ENCODE data around the gene SCD. TPM values are rescaled to one million over a fixed set of nuclear protein-coding genes. Genes with fewer than 3 reads are reported as not detected.

Gene SCD
- total and polyA plus RNA-seq, 9 of the 15 experiments (the other 6 are each of a cell fraction or from before 2014, with no cell fraction given) = 114 to 486 (median 188) TPM

- H3K9me1 ChIP-seq (ENCODE audit: control insufficient read depth, insufficient read depth, low read length) = no peaks in the 10 kb centered on the region
- no peak overlapping the region for H3K27ac ChIP-seq (ENCODE audit: extremely low read depth, low read depth, low read length)
- no peak overlapping the region for H2AFZ ChIP-seq (ENCODE audit: low read depth, low read length)
- H3K9ac ChIP-seq (ENCODE audit: insufficient read depth in 1 of 2, low read depth in 2 of 2, low read length in 2 of 2) = no peak overlapping the region
- H3K9me3 ChIP-seq (replicated peaks; ENCODE audit: control insufficient read depth, insufficient read depth, low read depth, low read length) = no peaks in the 10 kb centered on the region
- ATAC-seq (no peak), FAIRE-seq (no peak), DNase-seq (ENCODE audit: extremely low read depth in 1 of 4, low spot score in 3 of 4) (no peak)
- WGBS (ENCODE audit: insufficient coverage, low coverage, missing lambda C conversion rate) = 0% methylated on average over 2 of the region's 2 CpGs
- no peak overlapping the region for H3K4me2 ChIP-seq (ENCODE audit: insufficient read depth, low read length)
- CTCF ChIA-PET (ENCODE audit: low intra/inter-chr PET ratio) = no interaction called here
- intact Hi-C loops (cut with micrococcal nuclease) (no loop called here), in situ Hi-C loops (cut with MboI) (loop anchor here (25.0 kb wide), 1 partner anchor 553 kb away; no protein-coding TSS in a partner anchor)
- H3K4me1 ChIP-seq (replicated peaks in 1 of 2; ENCODE audit: control insufficient read depth in 2 of 2, insufficient read depth in 2 of 2, low read length in 2 of 2) = peaks cover 0 to 1% of the 10 kb centered on the region in 2 experiments; a peak in 2 of 5 replicates
- H3K27me3 ChIP-seq (ENCODE audit: control insufficient read depth in 2 of 2, insufficient read depth in 2 of 2, low read length in 2 of 2) = peaks cover 7 to 26% of the 10 kb centered on the region in 2 experiments
- no peaks in the 10 kb centered on the region for H3K36me3 ChIP-seq (ENCODE audit: control insufficient read depth, insufficient read depth, low read length)
- no peaks in the 10 kb centered on the region for H4K20me1 ChIP-seq (replicated peaks; ENCODE audit: control insufficient read depth, insufficient read depth, low read length)
- TF ChIP-seq, protein P1, sequence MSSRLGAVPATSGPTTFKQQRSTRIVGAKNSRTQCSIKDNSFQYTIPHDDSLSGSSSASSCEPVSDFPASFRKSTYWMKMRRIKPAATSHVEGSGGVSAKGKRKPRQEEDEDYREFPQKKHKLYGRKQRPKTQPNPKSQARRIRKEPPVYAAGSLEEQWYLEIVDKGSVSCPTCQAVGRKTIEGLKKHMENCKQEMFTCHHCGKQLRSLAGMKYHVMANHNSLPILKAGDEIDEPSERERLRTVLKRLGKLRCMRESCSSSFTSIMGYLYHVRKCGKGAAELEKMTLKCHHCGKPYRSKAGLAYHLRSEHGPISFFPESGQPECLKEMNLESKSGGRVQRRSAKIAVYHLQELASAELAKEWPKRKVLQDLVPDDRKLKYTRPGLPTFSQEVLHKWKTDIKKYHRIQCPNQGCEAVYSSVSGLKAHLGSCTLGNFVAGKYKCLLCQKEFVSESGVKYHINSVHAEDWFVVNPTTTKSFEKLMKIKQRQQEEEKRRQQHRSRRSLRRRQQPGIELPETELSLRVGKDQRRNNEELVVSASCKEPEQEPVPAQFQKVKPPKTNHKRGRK (tag; IDR thresholded peaks at IDR 0.05) = no peak
- TF ChIP-seq ETS1 (conservative IDR thresholded peaks at IDR 0.05; ENCODE audit: control insufficient read depth, low read depth, low read length) (no peak), ARID3B (CRISPR knock-in tag; IDR thresholded peaks at IDR 0.05; ENCODE audit: borderline replicate concordance) (no peak), ZNF584 (CRISPR knock-in tag; IDR thresholded peaks at IDR 0.05; ENCODE audit: low read depth) (no peak), CBX8 (IDR thresholded peaks at IDR 0.05; ENCODE audit: borderline replicate concordance, extremely low read depth, low read depth, low read length, poor library complexity, severe bottlenecking) (no peak), ELF4 (CRISPR knock-in tag; IDR thresholded peaks at IDR 0.05) (no peak), SIN3A (IDR thresholded peaks at IDR 0.05; ENCODE audit: borderline replicate concordance in 2 of 2, control insufficient read depth in 1 of 2, low read depth in 2 of 2, low read length in 2 of 2) (no peak), PTBP1 (IDR thresholded peaks at IDR 0.05; ENCODE audit: low read depth, low read length) (no peak), TAF9B (IDR thresholded peaks at IDR 0.05; ENCODE audit: partially characterized antibody) (no peak), ZNF143 (CRISPR knock-in tag; IDR thresholded peaks at IDR 0.05) (no peak), CBX3 (IDR thresholded peaks at IDR 0.05; ENCODE audit: borderline replicate concordance in 1 of 2, low read length in 2 of 2) (no peak), EP400 (IDR thresholded peaks at IDR 0.05) (no peak)
- POLR2A ChIA-PET = interaction anchor here (0.6 kb wide), 1 partner anchor 9 kb away, joined by 10 read pairs; no protein-coding TSS in a partner anchor
- no peak overlapping the region for H3K4me3 ChIP-seq
- BruUV-seq (replicated peaks) = no TSS peak
- no peaks in the 10 kb centered on the region for H3K79me2 ChIP-seq (ENCODE audit: control insufficient read depth, insufficient read depth, low read length)
Measured at GRCh38 chr10:100333661-100334440, 13.2 kb upstream of the SCD start.
